NT2/D1 (cell line): ENCODE measurements around the gene HIPK3.

ENCODE experiments used
- YY1 ChIP-seq: IDR thresholded peaks from 2 replicates; pipeline ENCODE4 v1.6.1; 2011; ENCODE audit not compliant: insufficient read length, insufficient read depth
- ZNF274 ChIP-seq: IDR thresholded peaks from 2 replicates; pipeline ENCODE4 v1.6.1; 2011; ENCODE audit warnings: mild to moderate bottlenecking, low read depth, low read length

DNA sequence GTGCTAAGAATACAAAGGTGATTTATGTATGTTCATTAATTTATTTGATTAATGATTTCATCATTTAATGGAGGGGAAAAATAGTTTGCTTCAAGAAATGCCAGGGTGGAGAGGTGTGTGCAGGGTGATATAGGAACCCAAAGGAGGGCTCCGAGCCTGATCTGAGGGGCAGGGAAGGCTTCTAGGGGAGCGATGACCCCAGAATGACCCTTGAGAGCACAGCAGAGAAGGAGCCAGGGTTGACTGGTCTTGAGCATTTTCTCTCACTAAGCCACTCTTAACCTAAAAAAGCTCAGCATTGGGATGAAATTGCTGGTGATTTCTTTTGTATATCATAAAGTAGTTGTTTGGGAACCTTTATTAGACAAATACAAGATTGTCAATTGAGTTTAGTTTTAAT lies 35.1 kb downstream of the HIPK3 start:
- TF ChIP-seq ZNF274 (no peak), YY1 (no peak)
